ENCODE data around the gene METTL6.
"Not testable (repeated sequence)": the region's sequence is repeated elsewhere in the genome, so short reads cannot be mapped to it uniquely, and the experiment has no call there.

METTL6 gene

GRCh38 chr3:15427182-15427880 is at the start of gene METTL6, which contains the start of gene EAF1:
TSS of gene METTL6 (minus strand) at chr3:15427544. CDS start at chr3:15426511, 1,033 bp downstream.
TSS of gene EAF1 (plus strand) at chr3:15427598. CDS start at chr3:15427780, 182 bp downstream.
- peak; percentile 95 for DNase-seq

GRCh38 chr3:15476378-15476777 is 49.0 kb upstream of the METTL6 start:
- no peak for DNase-seq

- no peak for DNase-seq
Observed at GRCh38 chr3:15475161-15475560, 47.8 kb upstream of the METTL6 start.

- no peak for DNase-seq
Observed at GRCh38 chr3:15471861-15472260, 44.5 kb upstream of the METTL6 start.

- DNase-seq, result no peak
Observed at GRCh38 chr3:15470849-15471248, 43.5 kb upstream of the METTL6 start.

- no peak for DNase-seq
Observed at GRCh38 chr3:15470261-15470660, 42.9 kb upstream of the METTL6 start.

- DNase-seq, result no peak
Observed at GRCh38 chr3:15467227-15468181, 40.2 kb upstream of the METTL6 start.

- DNase-seq, result no peak
Observed at GRCh38 chr3:15465876-15466585, 38.7 kb upstream of the METTL6 start.

GRCh38 chr3:15462451-15462850 is 35.1 kb upstream of the METTL6 start:
- no peak for DNase-seq

- DNase-seq, result no peak
Observed at GRCh38 chr3:15460891-15461531, 33.7 kb upstream of the METTL6 start.

GRCh38 chr3:15458212-15458780 is 31.0 kb upstream of the METTL6 start:
- peak; percentile 59 for DNase-seq

- DNase-seq, result not testable (repeated sequence)
Observed at GRCh38 chr3:15456915-15457314, 29.6 kb upstream of the METTL6 start.

GRCh38 chr3:15456321-15456720 is 29.0 kb upstream of the METTL6 start:
- no peak for DNase-seq

- no peak for DNase-seq
Observed at GRCh38 chr3:15455756-15456155, 28.4 kb upstream of the METTL6 start.

GRCh38 chr3:15454965-15455364 is 27.6 kb upstream of the METTL6 start:
- DNase-seq, result no peak

- no peak for DNase-seq
Observed at GRCh38 chr3:15453991-15454625, 26.8 kb upstream of the METTL6 start.

- no peak for DNase-seq
Observed at GRCh38 chr3:15453501-15453900, 26.2 kb upstream of the METTL6 start.

- no peak for DNase-seq
Observed at GRCh38 chr3:15452961-15453360, 25.6 kb upstream of the METTL6 start.

- no peak for DNase-seq
Observed at GRCh38 chr3:15452156-15452555, 24.8 kb upstream of the METTL6 start.

GRCh38 chr3:15451216-15452113 is 24.1 kb upstream of the METTL6 start:
- DNase-seq, result no peak

Data from suppressor macrophage treated with lipopolysaccharide for 4 hours (primary cell).